IPS-20b (cell line): ENCODE results near the gene SLC22A4.

Experiments used
- H3K27ac ChIP-seq: one replicate; pipeline ENCODE4 v1.5.1; 2013; ENCODE audit warnings: low read length
- H3K27me3 ChIP-seq: 2 replicates; pipeline ENCODE4 v1.6.1; 2013; ENCODE audit warnings: mild to moderate bottlenecking, low read length, inconsistent platforms; ENCODE audit not compliant: insufficient read depth
- H3K36me3 ChIP-seq: 2 replicates; pipeline ENCODE4 v1.6.1; 2013; ENCODE audit warnings: low read depth, mild to moderate bottlenecking, inconsistent platforms, low read length, moderate library complexity; ENCODE audit not compliant: insufficient read depth
- H3K4me1 ChIP-seq: 2 replicates; pipeline ENCODE4 v1.6.1; 2013; ENCODE audit warnings: mild to moderate bottlenecking, control low read depth, inconsistent platforms, low read length, moderate library complexity; ENCODE audit not compliant: insufficient read depth
- H3K4me3 ChIP-seq: 2 replicates; pipeline ENCODE4 v1.5.1; 2013; ENCODE audit warnings: mild to moderate bottlenecking, low read length, inconsistent platforms
- H3K9ac ChIP-seq: 2 replicates; pipeline ENCODE4 v1.6.1; 2013; ENCODE audit warnings: low read depth, mild to moderate bottlenecking, inconsistent platforms, low read length, moderate library complexity
- H3K9me3 ChIP-seq: 2 replicates; pipeline ENCODE4 v1.6.1; 2013; ENCODE audit warnings: mild to moderate bottlenecking, low read depth, low read length, inconsistent platforms; ENCODE audit not compliant: insufficient read depth

Gene SLC22A4

DNA sequence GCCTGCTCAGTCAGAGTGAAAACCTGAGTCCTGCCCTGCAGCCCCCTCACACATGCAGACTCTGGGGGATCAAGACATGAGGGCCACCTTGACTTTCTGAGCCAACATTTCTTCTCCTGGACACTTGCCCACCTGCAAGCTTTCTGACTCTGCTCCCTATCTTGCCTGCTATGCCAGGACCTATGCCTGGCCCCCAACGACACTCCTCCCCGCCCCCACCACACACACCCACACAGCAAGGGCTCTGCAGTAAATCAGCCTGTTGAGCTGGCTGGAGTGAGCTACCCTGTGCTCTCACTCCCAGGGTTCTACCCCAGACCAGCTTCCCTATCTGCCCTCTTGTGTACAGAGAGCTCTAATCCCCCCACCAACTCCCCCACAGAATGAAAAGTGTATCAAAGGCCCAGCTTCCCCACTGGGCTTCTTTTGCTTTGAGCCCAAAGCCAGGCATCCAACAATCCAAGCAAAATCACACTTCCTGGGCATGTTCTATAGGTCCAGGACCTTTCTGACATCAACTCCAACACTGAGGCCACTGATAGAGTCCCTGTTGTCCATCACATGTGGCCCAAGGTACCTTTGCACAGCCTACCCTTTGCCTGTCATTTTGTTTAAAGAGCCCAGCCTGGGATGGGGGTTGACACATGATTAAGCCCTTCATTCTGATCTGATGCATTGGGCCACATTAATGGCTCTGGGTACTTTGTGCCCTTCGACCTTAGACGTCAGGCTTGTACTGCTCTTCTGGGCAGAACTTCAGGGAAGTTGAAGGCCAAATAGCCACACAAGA is 29.5 kb upstream of the SLC22A4 start:
- no peak overlapping the region for H3K9ac ChIP-seq
- H3K9me3 ChIP-seq: no peaks in the 10 kb centered on the region
- H3K4me1 ChIP-seq: no peaks in the 10 kb centered on the region
- H3K4me3 ChIP-seq: no peak overlapping the region
- H3K36me3 ChIP-seq: no peaks in the 10 kb centered on the region
- H3K27ac ChIP-seq: no peak overlapping the region
- H3K27me3 ChIP-seq: no peaks in the 10 kb centered on the region

DNA sequence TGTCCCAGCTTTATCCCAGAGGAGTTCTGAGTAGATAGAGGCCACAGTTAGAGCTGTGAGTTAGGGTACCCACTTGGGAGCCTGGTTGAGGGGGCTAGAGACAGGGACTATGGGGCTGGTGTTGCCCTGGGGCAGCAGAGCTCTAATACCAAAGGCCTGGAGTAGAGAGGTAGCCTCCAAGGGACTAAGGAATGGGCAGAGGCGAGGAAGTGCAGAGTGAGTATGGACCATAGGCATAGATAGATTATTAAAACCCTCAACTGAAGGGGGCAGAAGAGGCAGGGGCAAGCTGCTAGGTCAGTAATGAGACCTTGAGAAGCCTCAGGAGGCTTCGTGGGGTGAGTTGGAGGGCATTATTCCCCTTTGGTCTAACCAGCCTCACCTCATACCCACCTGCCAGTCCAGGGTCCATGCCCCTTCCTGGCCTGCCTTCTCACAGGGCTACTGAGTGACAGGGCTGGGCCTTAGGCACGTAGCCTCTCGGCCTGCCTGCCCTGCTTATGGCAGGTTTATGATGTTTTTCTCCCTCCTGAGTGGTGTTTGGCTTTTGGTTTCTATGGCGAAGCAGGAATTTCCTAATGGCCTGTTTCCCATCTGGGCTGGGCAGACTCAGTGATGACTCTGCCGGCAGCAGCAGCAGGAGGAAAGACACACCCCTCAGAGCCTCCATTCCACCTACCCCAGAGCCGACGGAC is 28.7 kb upstream of the SLC22A4 start:
- Histone ChIP-seq H3K4me3 (no peak overlapping the region), H3K9ac (no peak overlapping the region), H3K4me1 (no peaks in the 10 kb centered on the region)

DNA sequence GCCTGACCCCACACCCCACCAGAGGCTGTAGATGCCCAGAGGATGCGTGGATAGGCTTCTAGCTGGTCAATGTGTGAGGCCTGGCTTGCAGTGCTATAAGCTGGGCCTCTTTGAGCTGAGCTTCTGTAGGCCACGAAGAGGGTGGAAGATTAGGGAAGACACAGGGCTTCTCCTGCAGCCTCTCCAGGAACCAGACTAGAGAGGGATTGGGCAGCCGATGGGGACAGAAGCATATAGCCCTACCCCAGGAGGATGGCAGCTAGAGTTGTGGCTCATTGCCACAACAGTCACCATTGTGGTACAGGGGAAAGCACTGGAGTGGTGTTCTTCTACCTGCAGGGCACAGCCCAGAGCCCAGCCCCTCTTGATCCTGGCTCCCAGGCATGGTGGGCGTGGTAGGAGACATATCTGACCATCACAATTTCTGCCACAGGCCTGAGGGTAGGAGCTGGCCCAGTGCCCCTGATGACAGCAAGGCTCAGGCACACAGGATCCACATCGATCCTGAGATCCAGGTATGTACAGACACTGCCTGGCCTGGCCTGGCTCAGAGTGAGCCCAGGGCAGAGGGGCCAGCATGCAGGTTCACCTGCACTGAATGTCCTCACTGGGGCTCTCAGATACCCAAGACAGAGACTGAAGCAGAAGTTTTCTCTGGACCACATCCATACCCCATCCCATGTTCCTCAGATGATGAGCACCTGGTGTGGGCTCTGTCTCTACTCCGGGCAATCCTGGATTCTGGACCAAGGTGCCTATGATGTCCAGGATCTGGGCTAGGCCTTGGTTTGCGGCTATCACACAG is 28.0 kb upstream of the SLC22A4 start:
- Histone ChIP-seq H3K9ac (no peak overlapping the region), H3K4me3 (no peak overlapping the region), H3K27me3 (no peaks in the 10 kb centered on the region), H3K36me3 (no peaks in the 10 kb centered on the region), H3K27ac (no peak overlapping the region), H3K9me3 (no peaks in the 10 kb centered on the region), H3K4me1 (no peaks in the 10 kb centered on the region)

More for the DNA sequence above, 28.7 kb upstream of the SLC22A4 start:
- H3K27ac ChIP-seq: no peak overlapping the region
- H3K36me3 ChIP-seq: no peaks in the 10 kb centered on the region
- H3K27me3 ChIP-seq: no peaks in the 10 kb centered on the region
- H3K9me3 ChIP-seq: no peaks in the 10 kb centered on the region

DNA sequence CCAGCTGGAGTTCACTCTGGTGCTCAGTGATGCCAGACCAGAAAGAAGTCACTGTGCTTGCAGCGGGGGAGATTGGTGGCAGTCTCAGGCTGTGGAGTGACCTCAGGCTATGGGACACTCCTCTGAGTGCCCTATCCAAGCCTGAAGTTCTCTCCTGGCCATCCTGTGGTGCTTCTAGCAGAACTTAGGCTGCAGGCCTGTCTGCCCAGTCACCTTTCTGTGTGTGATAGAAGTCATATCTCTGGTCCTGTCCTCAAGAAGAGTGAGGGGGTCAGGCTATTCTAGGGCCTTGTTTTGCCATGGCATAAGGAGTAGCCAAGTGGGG is 27.4 kb upstream of the SLC22A4 start:
- Histone ChIP-seq H3K36me3 (no peaks in the 10 kb centered on the region), H3K4me1 (no peaks in the 10 kb centered on the region), H3K9me3 (no peaks in the 10 kb centered on the region), H3K27ac (no peak overlapping the region), H3K4me3 (no peak overlapping the region), H3K27me3 (no peaks in the 10 kb centered on the region), H3K9ac (no peak overlapping the region)

DNA sequence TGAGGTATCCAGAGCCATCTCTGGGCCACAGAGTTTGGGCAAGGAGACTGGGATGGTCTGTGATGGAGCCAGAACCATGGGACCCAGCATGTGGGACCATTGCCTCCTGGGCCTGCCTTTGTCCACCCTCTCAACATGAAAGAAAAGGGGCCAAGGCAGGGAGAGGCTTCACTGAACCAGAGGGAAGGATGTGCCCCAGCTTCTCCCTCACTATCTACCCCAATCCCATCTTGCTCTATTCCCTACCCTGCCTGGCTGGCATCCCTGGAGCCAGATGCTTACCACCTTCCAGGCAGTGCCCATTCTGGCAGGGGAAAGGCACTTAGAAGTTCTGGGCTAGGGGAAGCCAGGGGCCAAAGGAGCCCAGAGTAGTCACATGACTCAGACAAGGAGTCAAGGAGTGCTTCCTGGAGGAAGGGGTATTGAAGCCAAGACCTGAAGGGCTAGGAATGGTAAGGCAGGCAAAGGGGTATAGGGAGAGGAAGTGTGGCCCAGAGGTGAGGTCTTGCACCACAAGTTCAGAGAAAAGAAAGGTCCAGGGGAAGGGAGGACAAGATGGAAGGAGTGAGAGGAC is 26.9 kb upstream of the SLC22A4 start:
- H3K4me3 ChIP-seq: no peak overlapping the region
- no peaks in the 10 kb centered on the region for H3K36me3 ChIP-seq
- H3K27ac ChIP-seq: no peak overlapping the region
- no peaks in the 10 kb centered on the region for H3K9me3 ChIP-seq
- no peak overlapping the region for H3K9ac ChIP-seq
- no peaks in the 10 kb centered on the region for H3K27me3 ChIP-seq
- H3K4me1 ChIP-seq: no peaks in the 10 kb centered on the region

DNA sequence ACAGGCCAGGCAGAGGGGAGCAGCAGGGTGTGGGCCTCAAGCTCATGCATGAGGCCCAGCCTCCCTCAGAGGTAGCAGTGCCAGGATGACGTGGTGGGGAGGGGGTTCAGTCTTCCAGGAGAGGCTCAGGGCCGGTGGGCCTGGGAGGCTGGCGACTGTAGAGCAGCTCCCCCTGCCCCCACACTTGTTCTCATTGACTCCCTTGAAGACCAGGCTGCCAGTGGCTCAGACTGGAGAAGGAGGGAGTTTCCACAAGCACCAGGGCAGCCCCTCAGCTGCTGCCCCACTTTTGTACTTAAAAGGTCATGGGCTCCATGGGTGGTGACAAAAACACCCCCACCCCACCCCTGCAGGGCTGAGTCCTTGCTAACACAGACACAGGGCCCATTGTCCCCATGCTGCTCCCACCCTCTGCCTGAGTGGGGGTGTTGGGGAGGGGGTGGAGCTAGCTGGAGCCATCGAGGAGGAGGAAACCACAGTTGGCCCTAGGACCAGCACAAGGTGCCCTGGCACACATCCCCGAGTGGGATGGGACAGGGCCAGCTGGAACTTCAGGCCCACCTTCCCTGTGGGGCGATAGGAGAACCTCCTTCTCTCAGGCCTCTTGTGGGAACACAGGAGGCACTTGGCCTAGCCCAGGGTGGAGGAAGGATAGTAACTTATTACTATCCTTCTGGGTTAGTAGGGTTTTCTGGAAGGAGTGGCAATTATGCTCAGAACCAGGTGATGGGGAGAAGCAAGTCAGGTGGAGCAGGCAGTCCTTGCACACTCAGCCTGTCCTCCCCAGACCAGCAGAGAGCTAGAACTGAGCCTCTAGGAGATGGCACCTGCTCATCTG is 26.0 kb upstream of the SLC22A4 start:
- H3K9ac ChIP-seq: no peak overlapping the region
- no peaks in the 10 kb centered on the region for H3K4me1 ChIP-seq
- H3K36me3 ChIP-seq: no peaks in the 10 kb centered on the region

DNA sequence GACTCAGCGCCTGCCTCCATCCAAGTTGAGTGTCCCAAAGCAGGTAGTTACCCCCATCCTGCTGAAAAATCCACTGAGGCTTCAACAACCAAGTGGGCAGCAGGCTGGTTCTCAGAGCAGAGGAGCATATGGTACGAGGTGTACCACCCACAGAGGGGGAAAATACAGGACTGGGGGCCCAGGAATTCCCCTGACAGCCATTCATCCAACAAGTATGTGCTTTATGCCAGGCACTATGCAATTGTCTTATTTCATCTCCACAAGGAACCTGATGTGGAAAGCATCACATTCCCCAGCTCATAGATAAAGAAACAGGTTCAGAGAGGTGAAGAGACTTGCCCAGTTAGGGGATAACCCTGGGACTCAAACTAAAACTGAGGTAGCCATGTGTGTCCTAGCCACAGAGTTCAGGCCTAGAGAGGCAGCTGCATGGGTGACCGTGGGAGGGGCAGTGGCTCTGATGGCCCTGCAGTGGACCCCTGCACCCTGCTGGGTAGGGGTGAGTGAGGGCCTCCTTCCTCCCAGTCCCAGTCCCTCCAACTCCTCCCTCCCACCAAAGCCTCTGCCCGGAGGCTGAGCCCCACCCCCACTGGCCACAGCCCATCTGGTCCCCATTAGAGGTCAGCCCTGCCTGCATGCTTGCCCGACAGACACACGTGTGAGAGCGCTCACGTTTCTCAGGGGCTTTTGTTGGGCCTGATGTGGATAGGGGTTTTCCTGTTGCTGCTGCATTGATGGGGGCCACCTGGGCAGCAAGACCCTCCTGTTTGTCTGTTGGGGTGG is 25.2 kb upstream of the SLC22A4 start:
- H3K9me3 ChIP-seq: no peaks in the 10 kb centered on the region
- no peak overlapping the region for H3K4me3 ChIP-seq
- H3K27ac ChIP-seq: no peak overlapping the region
- H3K9ac ChIP-seq: no peak overlapping the region
- no peaks in the 10 kb centered on the region for H3K4me1 ChIP-seq
- H3K27me3 ChIP-seq: no peaks in the 10 kb centered on the region
- H3K36me3 ChIP-seq: no peaks in the 10 kb centered on the region

More for the DNA sequence above, 26.0 kb upstream of the SLC22A4 start:
- Histone ChIP-seq H3K27ac (no peak overlapping the region), H3K4me3 (no peak overlapping the region), H3K27me3 (no peaks in the 10 kb centered on the region), H3K9me3 (no peaks in the 10 kb centered on the region)

DNA sequence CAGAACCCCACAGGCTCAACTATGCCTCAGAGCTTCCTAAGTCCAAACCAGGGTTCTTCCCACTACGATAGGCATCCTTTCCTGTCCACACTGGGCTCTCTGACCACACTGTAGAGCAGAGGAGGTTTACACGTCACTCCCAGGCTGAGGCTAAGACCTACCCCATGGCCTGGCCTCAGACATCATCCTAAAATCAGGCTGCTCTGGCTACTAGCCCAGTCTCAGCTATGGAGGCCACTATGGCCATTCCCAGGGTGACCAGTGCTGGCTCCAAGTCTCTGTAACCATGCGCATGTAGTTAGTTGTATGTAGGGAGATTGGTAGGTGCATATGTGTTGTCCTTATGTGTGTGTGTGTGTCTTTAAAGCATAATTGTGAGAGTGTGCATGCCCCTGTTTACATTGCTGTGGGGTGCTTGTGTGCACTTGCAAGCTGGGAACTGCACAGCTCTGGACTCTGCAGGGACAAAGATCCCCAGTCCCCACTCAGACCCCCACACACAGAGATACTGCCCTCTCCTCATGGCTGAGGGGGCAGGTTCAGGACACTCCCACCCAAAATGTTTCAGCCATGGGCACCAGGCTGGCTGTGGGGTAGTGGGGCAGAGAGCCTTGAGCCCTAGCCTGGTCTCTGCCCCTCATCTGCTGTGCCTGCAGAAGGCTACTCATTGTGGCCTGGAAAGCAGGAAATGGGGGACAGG is 24.4 kb upstream of the SLC22A4 start:
- H3K27ac ChIP-seq: no peak overlapping the region

DNA sequence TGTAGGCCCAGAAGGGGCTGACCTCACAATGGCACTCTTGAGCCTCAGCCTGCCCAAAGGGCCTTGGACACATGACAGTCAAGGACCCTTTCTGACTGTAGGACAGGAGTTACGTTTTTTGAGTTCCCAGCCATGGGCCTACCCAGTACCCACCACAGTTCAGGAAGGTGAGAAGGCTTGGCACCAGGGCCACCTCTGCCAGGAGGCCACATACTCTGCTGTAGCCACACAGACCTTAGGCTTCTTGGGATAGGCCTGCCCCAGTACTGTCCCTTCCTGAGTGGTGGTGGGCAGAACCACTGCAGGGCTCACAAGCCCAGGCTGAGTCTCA is 23.9 kb upstream of the SLC22A4 start:
- H3K36me3 ChIP-seq: no peaks in the 10 kb centered on the region
- no peaks in the 10 kb centered on the region for H3K9me3 ChIP-seq
- H3K4me3 ChIP-seq: no peak overlapping the region
- no peaks in the 10 kb centered on the region for H3K4me1 ChIP-seq
- H3K27ac ChIP-seq: no peak overlapping the region
- H3K9ac ChIP-seq: no peak overlapping the region
- H3K27me3 ChIP-seq: no peaks in the 10 kb centered on the region

More for the DNA sequence above, 24.4 kb upstream of the SLC22A4 start:
- Histone ChIP-seq H3K27me3 (no peaks in the 10 kb centered on the region), H3K9me3 (no peaks in the 10 kb centered on the region), H3K36me3 (no peaks in the 10 kb centered on the region), H3K4me3 (no peak overlapping the region), H3K9ac (no peak overlapping the region), H3K4me1 (no peaks in the 10 kb centered on the region)

DNA sequence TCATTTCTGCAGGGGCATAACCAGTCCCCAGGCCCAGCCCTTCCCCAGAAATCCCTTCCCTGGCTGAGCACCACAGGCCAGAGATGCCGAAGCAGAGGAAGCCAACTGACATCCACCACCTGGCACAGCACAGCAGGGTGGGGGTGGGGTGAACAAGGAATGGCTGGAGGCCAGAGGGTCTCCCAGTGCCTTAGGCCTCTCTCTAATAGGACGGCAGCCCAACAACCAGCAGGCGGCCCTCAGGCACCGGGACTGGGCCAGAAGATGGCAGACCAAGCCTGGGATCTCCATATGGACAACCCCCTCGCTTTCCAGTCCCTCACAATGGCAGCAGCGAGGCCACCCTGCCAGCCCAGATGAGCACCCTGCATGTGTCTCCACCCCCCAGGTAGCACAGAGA is 23.5 kb upstream of the SLC22A4 start:
- no peaks in the 10 kb centered on the region for H3K27me3 ChIP-seq
- no peak overlapping the region for H3K4me3 ChIP-seq
- H3K4me1 ChIP-seq: no peaks in the 10 kb centered on the region
- H3K27ac ChIP-seq: no peak overlapping the region
- H3K9me3 ChIP-seq: no peaks in the 10 kb centered on the region
- no peak overlapping the region for H3K9ac ChIP-seq
- H3K36me3 ChIP-seq: no peaks in the 10 kb centered on the region
